Embryonic facial prominence (tissue), 1 donor: Measurements from ENCODE around the gene KRTAP12-2.

Experiments
- DNase-seq: peaks from one replicate; pipeline ENCODE4 v3.0.0-alpha.2; 2016; ENCODE audit errors: extremely low spot score

The KRTAP12-2 gene

GRCh38 chr21:44666401-44667320, at the start of gene KRTAP12-2:
TSS of gene KRTAP12-2 (minus strand) at chr21:44666927. CDS start at chr21:44666886, 41 bp downstream.
- no peak for DNase-seq

DNA sequence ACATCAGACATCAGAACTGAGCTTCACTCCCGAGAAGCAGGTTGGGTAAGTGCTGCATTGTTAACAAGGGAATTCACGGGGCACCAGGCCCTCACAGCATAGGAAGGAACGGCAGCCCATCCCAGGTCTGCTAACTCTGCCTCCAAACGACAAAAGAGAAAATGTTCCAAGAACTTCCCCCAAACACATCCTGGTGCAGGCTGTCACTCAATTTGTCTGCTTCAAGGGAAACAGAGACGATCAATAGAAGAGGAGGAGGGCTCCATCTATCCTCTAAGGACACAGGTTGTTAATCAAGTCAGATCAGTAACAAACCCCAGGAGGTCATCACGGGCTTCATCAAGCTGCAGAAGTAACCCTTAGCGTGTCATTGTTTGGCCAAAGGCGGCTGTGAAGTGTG, 48.2 kb upstream of the KRTAP12-2 start:
- DNase-seq, result no peak

DNA sequence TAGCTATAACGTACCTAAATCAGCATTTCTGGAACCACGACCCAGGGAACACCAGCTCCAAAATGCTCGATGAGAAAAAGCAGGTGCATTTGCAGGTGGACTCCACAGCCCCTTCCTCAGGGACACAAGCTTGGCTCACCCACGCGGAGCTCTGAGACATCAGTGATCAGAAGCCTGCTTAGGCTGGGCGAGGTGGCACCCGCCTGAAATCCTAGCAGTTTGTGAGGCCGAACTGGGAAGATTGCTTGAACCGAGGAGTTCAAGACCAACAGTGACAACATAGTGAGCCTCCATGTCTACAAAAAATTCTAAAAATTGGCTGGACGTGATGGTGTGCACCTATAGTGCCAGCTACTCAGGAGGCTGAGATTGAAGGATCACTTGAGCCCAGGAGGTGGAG, 47.1 kb upstream of the KRTAP12-2 start:
- no peak for DNase-seq

DNA sequence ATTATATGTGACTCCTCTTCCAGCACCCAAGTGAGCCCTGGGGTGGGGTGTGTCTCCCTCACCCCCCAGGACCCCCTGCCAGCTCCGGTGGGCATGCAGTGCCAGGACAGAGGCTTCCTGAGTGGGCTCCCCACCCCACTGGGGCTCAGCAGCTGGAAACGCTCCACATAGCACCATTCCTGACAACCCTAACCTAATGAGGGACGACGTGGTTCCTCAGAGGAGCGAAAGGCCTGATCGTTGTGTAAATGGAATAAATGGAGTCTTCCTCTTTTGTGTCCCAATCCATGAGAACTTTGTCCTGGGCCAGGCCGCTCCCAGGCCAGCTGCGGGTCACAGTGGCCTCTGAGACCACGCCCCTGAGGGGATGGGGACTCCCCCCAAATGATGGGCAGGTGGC, 46.4 kb upstream of the KRTAP12-2 start:
- no peak for DNase-seq

DNA sequence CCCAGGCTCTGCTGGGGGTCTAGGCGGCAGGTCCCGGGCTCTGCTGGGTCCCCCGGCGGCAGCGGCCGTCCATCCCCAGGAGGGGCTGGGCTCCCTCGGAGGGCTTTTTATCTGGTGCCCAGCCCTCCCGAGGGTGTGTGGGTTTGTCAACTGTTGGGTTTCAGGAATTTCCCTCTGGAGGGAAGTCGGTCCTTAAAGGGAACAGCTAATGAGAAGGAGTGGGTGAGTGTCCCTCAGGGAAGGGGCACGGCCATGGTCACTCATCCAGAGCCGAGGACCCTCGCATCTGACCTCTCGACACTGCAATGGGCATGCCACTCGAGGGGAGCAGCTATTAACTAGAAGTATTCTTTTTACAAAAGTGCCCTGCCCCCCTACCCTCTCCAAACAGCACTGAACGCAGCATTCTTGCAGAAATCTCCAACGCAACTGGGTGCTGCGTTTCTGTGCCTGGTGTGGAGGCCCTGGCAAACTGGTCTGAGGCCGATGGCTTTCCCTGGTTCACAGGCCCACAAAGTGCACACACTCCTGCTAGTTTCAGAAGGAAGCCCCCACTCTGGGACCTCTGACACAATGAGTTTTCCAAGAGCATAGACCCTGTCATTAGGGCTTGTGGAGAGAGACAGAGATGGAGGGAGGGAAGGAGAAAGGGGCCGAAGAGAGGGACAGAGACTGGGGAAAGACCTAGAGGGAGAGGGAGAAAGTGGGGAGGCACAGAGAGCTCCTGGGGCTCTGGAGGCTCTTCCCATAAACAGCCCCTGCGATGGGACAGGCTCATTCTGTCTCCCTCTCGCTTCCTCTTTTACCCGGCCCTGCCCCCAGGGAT, 45.7 kb upstream of the KRTAP12-2 start:
- no peak for DNase-seq

DNA sequence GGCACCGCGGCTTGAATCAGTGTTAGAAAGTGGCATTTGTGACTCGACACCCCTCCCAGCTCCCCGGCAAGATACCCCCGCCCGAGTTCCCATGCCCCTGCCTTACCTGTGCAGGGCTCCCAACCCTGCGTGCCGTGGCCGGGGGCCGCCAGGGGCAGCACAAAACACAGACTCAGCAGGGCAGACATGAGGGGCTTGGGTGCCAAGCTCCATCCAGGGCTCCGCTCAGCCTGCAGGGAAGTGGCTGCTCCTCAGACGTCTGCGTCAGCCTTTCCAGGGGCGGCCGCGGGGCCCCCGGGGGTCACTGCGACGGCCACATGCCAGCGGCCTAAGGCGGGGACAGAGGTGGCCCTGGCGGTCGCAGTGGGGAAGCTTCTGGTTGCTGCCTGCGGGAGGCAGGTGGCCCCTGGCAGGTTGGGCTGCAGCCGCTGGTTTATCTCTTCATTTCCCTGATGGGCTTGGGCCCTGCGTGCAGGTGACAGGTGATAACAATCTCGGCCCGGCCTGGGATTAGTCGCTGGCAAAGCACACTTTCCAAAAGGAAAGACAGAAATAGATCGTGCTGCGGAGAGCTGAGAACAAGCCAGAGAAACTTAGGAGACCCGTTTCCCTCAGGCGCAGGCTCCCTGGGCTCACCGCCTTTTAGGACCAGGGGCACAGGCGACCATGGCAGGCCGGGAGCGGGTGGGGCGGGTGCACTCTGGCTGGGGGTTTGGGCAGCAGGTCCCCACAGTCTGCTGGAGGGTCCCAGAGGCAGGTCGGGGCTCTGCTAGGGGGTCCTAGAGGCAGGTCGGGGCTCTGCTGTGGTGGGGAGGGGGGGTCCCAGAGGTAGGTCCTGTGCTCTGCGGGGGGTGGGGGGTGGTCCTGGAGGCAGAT, 44.8 kb upstream of the KRTAP12-2 start, which contains the start of gene TSPEAR:
Gene TSPEAR (minus strand): TSS at position 246 of the 876 bp plus-strand sequence. CDS start 58 bp downstream, at position 188.
- DNase-seq, result no peak

- DNase-seq, result no peak
Observed at GRCh38 chr21:44710756-44711326, 44.1 kb upstream of the KRTAP12-2 start.

- no peak for DNase-seq
Observed at GRCh38 chr21:44710294-44710665, 43.6 kb upstream of the KRTAP12-2 start.

GRCh38 chr21:44709426-44710293, 42.9 kb upstream of the KRTAP12-2 start:
- DNase-seq, result peak; percentile 22

- DNase-seq, result no peak
Observed at GRCh38 chr21:44708866-44709425, 42.2 kb upstream of the KRTAP12-2 start.

GRCh38 chr21:44708213-44708865, 41.6 kb upstream of the KRTAP12-2 start:
- no peak for DNase-seq

DNA sequence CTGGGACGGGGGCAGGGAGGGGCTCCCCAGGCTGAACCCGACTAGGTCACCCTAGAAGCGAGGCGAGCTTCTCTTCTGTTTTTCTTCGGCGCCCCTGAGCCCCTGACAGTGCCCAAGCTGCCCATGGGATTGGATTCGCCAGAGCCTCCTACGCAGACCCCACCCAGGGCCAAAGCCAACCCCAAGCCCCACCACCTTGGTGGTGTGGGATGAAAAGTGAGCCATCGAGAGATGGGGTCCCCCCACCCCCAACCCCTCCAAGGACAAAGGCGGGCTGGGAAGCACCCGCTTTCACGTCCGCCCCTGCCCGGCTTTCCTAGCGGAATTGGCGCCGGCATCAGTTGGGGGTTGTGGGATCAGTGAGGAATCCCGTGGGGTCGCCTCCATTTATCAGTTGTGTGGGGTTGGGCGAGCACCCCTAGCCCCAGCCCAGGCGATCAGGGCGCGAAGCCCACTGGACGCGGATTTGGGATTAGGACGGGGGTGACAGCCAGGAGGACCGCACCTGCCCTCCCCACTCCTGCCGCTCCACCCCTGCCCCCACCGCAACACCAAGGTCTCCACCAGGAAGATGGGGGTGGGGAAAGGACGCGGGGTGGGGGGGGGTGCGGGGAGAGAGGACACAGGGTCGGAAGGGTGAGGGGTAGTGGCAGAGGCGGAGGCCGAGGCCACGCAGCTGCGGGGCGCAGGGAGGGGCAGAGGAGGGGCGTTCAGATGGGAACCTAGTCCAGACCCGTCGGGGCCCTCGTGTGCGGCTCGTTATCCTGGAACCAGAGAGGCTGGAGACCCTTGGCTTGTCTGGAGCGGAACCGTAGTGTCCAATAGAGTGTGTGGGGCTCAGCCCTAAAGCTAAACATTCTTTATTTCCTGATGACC, 40.2 kb upstream of the KRTAP12-2 start:
- DNase-seq, result no peak

DNA sequence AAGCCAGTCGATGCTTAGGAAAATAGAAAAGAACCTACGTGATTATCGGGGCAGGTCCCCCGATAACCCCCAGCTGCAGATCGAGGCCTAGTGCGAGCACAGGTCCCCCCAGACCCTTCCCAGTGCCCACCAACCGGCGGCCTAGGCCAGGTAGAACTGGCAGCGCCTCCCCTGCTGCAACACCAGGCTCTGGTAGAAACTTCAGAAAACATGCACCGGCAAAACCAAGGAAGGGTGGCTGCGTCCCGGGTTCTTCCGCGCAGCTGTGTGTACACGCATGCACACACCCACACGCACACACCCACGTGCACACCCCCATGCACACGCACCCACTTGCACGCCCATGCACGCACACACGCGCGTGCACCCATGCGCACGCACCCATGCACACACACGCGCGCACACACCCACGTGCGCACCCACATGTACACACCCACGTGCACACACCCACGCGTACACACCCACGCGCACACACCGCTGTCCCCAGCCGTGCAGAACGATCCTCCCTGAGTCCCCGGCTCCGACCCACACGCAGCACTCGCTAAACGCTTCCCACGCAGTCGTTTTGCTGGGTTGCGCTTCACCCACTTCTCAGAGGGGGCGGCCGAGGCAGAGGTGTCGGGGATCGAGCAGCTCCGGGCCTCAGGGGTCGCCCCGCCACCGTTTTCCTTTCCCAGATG, 39.4 kb upstream of the KRTAP12-2 start:
- no peak for DNase-seq

DNA sequence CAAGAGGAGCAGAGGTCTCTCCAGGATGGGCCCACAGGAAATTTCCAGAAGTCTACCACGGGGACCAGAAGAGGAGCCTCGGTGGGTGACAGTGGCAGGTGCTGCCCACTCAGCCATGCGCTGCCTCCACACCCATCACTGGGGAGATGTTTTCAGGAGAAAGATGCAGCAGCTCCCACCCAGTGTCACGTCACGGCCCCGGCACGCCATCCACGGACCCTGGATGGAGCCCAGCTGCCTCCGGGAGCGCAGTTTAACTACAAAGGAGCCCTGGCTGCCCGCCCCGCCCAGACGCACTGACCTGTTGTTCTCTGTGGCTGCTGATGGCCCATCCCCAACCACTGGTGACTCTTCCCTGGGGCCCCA, 37.9 kb upstream of the KRTAP12-2 start:
- no peak for DNase-seq

DNA sequence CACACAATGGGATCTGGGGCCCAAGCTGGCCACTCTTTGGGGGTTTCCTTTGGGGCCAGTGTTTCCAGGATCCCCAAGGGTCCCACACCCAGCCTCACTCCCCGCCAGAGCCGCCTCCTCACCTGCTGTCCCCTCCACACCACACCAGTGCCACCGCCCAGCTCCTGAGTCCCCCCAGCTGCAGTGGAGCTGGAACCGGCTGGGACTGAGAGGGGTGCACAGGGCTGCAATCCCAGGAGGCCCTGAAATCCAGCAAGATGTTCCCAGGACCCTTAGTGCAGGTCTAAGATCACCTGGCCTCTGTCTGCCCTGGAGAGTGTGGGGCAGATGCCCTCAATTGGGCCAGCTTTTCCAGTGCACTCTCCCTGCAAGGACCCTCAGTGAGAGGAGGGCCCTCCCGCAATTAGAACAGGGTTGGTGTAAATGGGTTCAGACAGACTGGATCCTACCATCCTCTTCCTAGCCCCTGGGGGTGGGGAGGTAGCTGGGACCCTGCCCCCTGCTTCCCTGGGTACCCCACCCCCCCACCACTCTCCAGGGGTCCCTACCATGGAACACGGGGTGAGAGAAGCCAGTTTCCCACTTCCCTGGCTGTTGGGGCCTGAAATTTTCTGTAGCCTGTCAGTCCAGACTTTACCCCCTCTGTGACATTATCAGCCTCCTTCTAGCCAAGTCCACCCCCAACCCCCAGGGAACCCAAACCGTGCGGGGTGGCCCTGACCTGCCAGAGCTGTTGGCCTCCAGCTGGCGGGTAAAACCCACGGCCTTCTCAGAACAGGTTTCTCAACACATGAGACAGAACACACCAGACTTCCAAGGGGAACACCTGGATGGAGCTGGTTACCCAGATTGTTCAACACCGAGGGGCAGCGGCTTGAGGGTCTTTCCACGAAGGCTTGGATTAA, 37.3 kb upstream of the KRTAP12-2 start:
- no peak for DNase-seq

- DNase-seq, result no peak
Observed at GRCh38 chr21:44702973-44703730, 36.4 kb upstream of the KRTAP12-2 start.
